ENCODE results near the gene ZNG1C.
"Not testable (repeated sequence)": the region's sequence is repeated elsewhere in the genome, so short reads cannot be mapped to it uniquely, and the experiment has no call there.

ZNG1C gene

GRCh38 chr9:68241683-68242082, at the start of gene ZNG1C:
Gene ZNG1C, plus strand, starts transcription at chr9:68241983. Its CDS starts 49 bp downstream, at chr9:68242032.
- in situ Hi-C loops (cut with HindIII; ENCODE audit: low sequenced_read_pairs), result not testable (repeated sequence)

- in situ Hi-C loops (cut with HindIII; ENCODE audit: low sequenced_read_pairs), result not testable (repeated sequence)
Observed at GRCh38 chr9:68242437-68242836, 654 bp downstream of the ZNG1C start.

GRCh38 chr9:68281041-68281440, 39.3 kb downstream of the ZNG1C start:
- in situ Hi-C loops (cut with HindIII; ENCODE audit: low sequenced_read_pairs), result not testable (repeated sequence)

GRCh38 chr9:68302567-68302966, 60.8 kb downstream of the ZNG1C start, which contains the start of gene FOXD4L3:
Gene FOXD4L3, plus strand, starts transcription at chr9:68302867. Its CDS starts 85 bp downstream, at chr9:68302952.
- in situ Hi-C loops (cut with HindIII; ENCODE audit: low sequenced_read_pairs), result not testable (repeated sequence)

- in situ Hi-C loops (cut with HindIII; ENCODE audit: low sequenced_read_pairs), result not testable (repeated sequence)
Observed at GRCh38 chr9:68303771-68304170, 62.0 kb downstream of the ZNG1C start.

- in situ Hi-C loops (cut with HindIII; ENCODE audit: low sequenced_read_pairs), result not testable (repeated sequence)
Observed at GRCh38 chr9:68304212-68304611, 62.4 kb downstream of the ZNG1C start.

GRCh38 chr9:68304777-68305176, 63.0 kb downstream of the ZNG1C start:
- in situ Hi-C loops (cut with HindIII; ENCODE audit: low sequenced_read_pairs), result not testable (repeated sequence)

- in situ Hi-C loops (cut with HindIII; ENCODE audit: low sequenced_read_pairs), result not testable (repeated sequence)
Observed at GRCh38 chr9:68305680-68306285, 64.0 kb downstream of the ZNG1C start.

GRCh38 chr9:68306391-68306964, 64.7 kb downstream of the ZNG1C start:
- in situ Hi-C loops (cut with HindIII; ENCODE audit: low sequenced_read_pairs), result not testable (repeated sequence)

GRCh38 chr9:68307127-68307526, 65.3 kb downstream of the ZNG1C start:
- in situ Hi-C loops (cut with HindIII; ENCODE audit: low sequenced_read_pairs), result not testable (repeated sequence)

- in situ Hi-C loops (cut with HindIII; ENCODE audit: low sequenced_read_pairs), result not testable (repeated sequence)
Observed at GRCh38 chr9:68307654-68308053, 65.9 kb downstream of the ZNG1C start.

GRCh38 chr9:68311208-68311607, 69.4 kb downstream of the ZNG1C start:
- in situ Hi-C loops (cut with HindIII; ENCODE audit: low sequenced_read_pairs), result not testable (repeated sequence)

- in situ Hi-C loops (cut with HindIII; ENCODE audit: low sequenced_read_pairs), result not testable (repeated sequence)
Observed at GRCh38 chr9:68318209-68318608, 76.4 kb downstream of the ZNG1C start.

GRCh38 chr9:68323749-68324148, 82.0 kb downstream of the ZNG1C start:
- in situ Hi-C loops (cut with HindIII; ENCODE audit: low sequenced_read_pairs), result not testable (repeated sequence)

- in situ Hi-C loops (cut with HindIII; ENCODE audit: low sequenced_read_pairs), result not testable (repeated sequence)
Observed at GRCh38 chr9:68324518-68324917, 82.7 kb downstream of the ZNG1C start.

- in situ Hi-C loops (cut with HindIII; ENCODE audit: low sequenced_read_pairs), result not testable (repeated sequence)
Observed at GRCh38 chr9:68329106-68329505, 87.3 kb downstream of the ZNG1C start.

GRCh38 chr9:68330531-68331173, 88.9 kb downstream of the ZNG1C start:
- in situ Hi-C loops (cut with HindIII; ENCODE audit: low sequenced_read_pairs), result not testable (repeated sequence)

GRCh38 chr9:68332122-68332521, 90.3 kb downstream of the ZNG1C start:
- in situ Hi-C loops (cut with HindIII; ENCODE audit: low sequenced_read_pairs), result not testable (repeated sequence)

- in situ Hi-C loops (cut with HindIII; ENCODE audit: low sequenced_read_pairs), result not testable (repeated sequence)
Observed at GRCh38 chr9:68335935-68336334, 94.2 kb downstream of the ZNG1C start.

GRCh38 chr9:68336639-68337339, 95.0 kb downstream of the ZNG1C start:
- in situ Hi-C loops (cut with HindIII; ENCODE audit: low sequenced_read_pairs), result not testable (repeated sequence)

GRCh38 chr9:68338000-68338399, 96.2 kb downstream of the ZNG1C start:
- in situ Hi-C loops (cut with HindIII; ENCODE audit: low sequenced_read_pairs), result not testable (repeated sequence)
